ENCODE measurements around the gene RYK.

DNA sequence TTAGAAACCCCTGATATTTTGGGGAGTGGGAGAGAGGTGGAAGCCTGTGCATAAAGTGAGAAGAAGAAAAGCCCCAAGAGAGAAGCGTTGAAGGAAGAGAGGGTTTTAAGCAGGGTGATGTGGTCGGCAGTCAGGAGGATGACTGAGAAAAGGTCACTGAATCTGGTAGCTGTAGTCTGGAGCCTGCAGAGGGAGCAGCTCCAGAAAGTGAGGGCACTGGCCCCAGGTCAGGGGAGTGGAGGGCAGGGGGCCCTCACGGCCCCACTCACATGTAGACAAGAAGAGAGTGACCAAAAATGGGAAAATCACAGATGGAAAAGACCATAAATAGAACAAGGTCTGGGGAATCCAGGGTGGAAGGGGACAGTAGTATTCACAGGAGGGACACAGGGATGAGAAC, 105.5 kb downstream of the RYK start:
- TF ChIP-seq POLR2AphosphoS5 (IDR thresholded peaks at IDR 0.05): no peak
- TF ChIP-seq, protein P1, sequence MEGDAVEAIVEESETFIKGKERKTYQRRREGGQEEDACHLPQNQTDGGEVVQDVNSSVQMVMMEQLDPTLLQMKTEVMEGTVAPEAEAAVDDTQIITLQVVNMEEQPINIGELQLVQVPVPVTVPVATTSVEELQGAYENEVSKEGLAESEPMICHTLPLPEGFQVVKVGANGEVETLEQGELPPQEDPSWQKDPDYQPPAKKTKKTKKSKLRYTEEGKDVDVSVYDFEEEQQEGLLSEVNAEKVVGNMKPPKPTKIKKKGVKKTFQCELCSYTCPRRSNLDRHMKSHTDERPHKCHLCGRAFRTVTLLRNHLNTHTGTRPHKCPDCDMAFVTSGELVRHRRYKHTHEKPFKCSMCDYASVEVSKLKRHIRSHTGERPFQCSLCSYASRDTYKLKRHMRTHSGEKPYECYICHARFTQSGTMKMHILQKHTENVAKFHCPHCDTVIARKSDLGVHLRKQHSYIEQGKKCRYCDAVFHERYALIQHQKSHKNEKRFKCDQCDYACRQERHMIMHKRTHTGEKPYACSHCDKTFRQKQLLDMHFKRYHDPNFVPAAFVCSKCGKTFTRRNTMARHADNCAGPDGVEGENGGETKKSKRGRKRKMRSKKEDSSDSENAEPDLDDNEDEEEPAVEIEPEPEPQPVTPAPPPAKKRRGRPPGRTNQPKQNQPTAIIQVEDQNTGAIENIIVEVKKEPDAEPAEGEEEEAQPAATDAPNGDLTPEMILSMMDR (IDR thresholded peaks at IDR 0.05): no peak
- no peak for TF ChIP-seq POLR2A (IDR thresholded peaks at IDR 0.05)
- no peak for TF ChIP-seq EP300 (IDR thresholded peaks at IDR 0.05)
